Smooth muscle cell (in vitro differentiated cells): Measurements from ENCODE around the gene TOR2A. TPM values are rescaled to one million over a fixed set of nuclear protein-coding genes. Genes with fewer than 3 reads are reported as not detected.

Source experiments
- DNase-seq: peaks from one replicate; lab custom pipeline; 2025; ENCODE audit not compliant: unreplicated experiment; lab: John Stamatoyannopoulos, UW
- H2AFZ ChIP-seq: fragments of 200-600 bp; sonication (generic); 2 replicates; pipeline ENCODE4 v1.6.0; 2016; ENCODE audit warnings: antibody characterized with exemption, low read depth, mild to moderate bottlenecking
- H3F3A ChIP-seq: fragments of 200-600 bp; sonication (generic); 2 replicates; pipeline ENCODE4 v1.6.0; 2017; ENCODE audit warnings: antibody characterized with exemption, low read depth
- H3K27ac ChIP-seq: fragments of 200-600 bp; sonication (generic); 2 replicates; pipeline ENCODE4 v1.5.1; 2016; ENCODE audit warnings: low read depth, mild to moderate bottlenecking
- H3K27me3 ChIP-seq: fragments of 200-600 bp; sonication (generic); 2 replicates; pipeline ENCODE4 v1.6.1; 2016; ENCODE audit warnings: low read depth, mild to moderate bottlenecking
- H3K36me3 ChIP-seq: fragments of 200-600 bp; sonication (generic); 2 replicates; pipeline ENCODE4 v1.5.1; 2016; ENCODE audit warnings: low read depth
- H3K4me1 ChIP-seq: fragments of 200-600 bp; sonication (generic); 2 replicates; pipeline ENCODE4 v1.5.1; 2016; ENCODE audit warnings: low read depth
- H3K4me2 ChIP-seq: fragments of 200-600 bp; sonication (generic); 2 replicates; pipeline ENCODE4 v1.6.0; 2016; ENCODE audit warnings: mild to moderate bottlenecking
- H3K4me3 ChIP-seq: fragments of 200-600 bp; sonication (generic); 2 replicates; pipeline ENCODE4 v1.5.1; 2016; ENCODE audit warnings: mild to moderate bottlenecking
- H3K79me2 ChIP-seq: fragments of 200-600 bp; sonication (generic); 2 replicates; pipeline ENCODE4 v1.6.0; 2016; ENCODE audit warnings: low read depth, mild to moderate bottlenecking
- H3K9ac ChIP-seq: fragments of 200-600 bp; sonication (generic); 2 replicates; pipeline ENCODE4 v1.6.0; 2016; ENCODE audit warnings: low read depth
- H3K9me3 ChIP-seq: fragments of 200-600 bp; sonication (generic); replicated peaks from 2 replicates; pipeline ENCODE4 v1.5.1; 2016; ENCODE audit warnings: low read depth
- H4K20me1 ChIP-seq: fragments of 200-600 bp; sonication (generic); 2 replicates; pipeline ENCODE4 v1.6.0; 2016; ENCODE audit warnings: low read depth
- CTCF ChIP-seq: fragments of 200-600 bp; sonication (generic); IDR thresholded peaks from 2 replicates; pipeline ENCODE4 v1.5.1; 2017; ENCODE audit warnings: borderline replicate concordance, mild to moderate bottlenecking, antibody characterized with exemption; ENCODE audit not compliant: insufficient read depth, poor library complexity, severe bottlenecking
- WGBS: methylation state at CpG from one replicate; pipeline ENCODE4 v1.1.7; 2016; ENCODE audit warnings: low lambda C conversion rate; 5-methylcytosine and 5-hydroxymethylcytosine counted together
- polyA plus RNA-seq: library from polyadenylated mRNA; unstranded; fragments of >200 nt; fragmentation: Nextera tagmentation; extraction: Ambion mirVana; gene quantifications from 2 replicates; pipeline ENCODE4 v1.2.1, GENCODE V29; 2016
- total RNA-seq: library from RNA; depleted of rRNA; stranded (reverse); fragments of >200 nt; gene quantifications from 2 replicates; pipeline ENCODE4 v1.2.3, GENCODE V29; 2014

The TOR2A gene
- total and polyA plus RNA-seq, 2 experiments from 2014 or later = 7.3 to 12.3 TPM

- no peak for TF ChIP-seq CTCF
- Histone ChIP-seq H3K27ac (no peak overlapping the region), H3K4me3 (no peak overlapping the region), H3K9ac (no peak overlapping the region), H3K36me3 (no peaks in the 10 kb centered on the region), H3K4me1 (peaks cover 5% of the 10 kb centered on the region), H3K27me3 (peaks cover 47% of the 10 kb centered on the region), H3K4me2 (no peak overlapping the region), H3F3A (no peaks in the 10 kb centered on the region), H3K79me2 (no peaks in the 10 kb centered on the region), H3K9me3 (no peaks in the 10 kb centered on the region), H2AFZ (no peak overlapping the region), H4K20me1 (no peaks in the 10 kb centered on the region)
- no peak for DNase-seq
- 94% methylated on average over 7 of the region's 8 CpGs for WGBS
These were observed 18.1 kb upstream of the TOR2A start for GRCh38 chr9:127753148-127753547.

- H2AFZ ChIP-seq = no peak overlapping the region
- TF ChIP-seq CTCF = no peak
- no peaks in the 10 kb centered on the region for H4K20me1 ChIP-seq
- no peaks in the 10 kb centered on the region for H3K9me3 ChIP-seq
- no peaks in the 10 kb centered on the region for H3K36me3 ChIP-seq
- no peak overlapping the region for H3K27ac ChIP-seq
- WGBS = 30% methylated on average over 10 of the region's 10 CpGs
- no peaks in the 10 kb centered on the region for H3K79me2 ChIP-seq
- H3K4me3 ChIP-seq = no peak overlapping the region
- H3K4me1 ChIP-seq = peaks cover 5% of the 10 kb centered on the region
- H3K27me3 ChIP-seq = peaks cover 43% of the 10 kb centered on the region
- no peak overlapping the region for H3K9ac ChIP-seq
- no peaks in the 10 kb centered on the region for H3F3A ChIP-seq
- no peak for DNase-seq
- H3K4me2 ChIP-seq = no peak overlapping the region
These were observed 16.4 kb upstream of the TOR2A start for GRCh38 chr9:127751269-127752054.

GRCh38 chr9:127749090-127749787, 14.1 kb upstream of the TOR2A start:
- Histone ChIP-seq H3K27me3 (peaks cover 20% of the 10 kb centered on the region), H4K20me1 (no peaks in the 10 kb centered on the region), H3K36me3 (no peaks in the 10 kb centered on the region), H2AFZ (no peak overlapping the region), H3K79me2 (no peaks in the 10 kb centered on the region), H3K4me2 (no peak overlapping the region), H3K4me3 (no peak overlapping the region), H3F3A (no peaks in the 10 kb centered on the region), H3K27ac (no peak overlapping the region), H3K9ac (no peak overlapping the region), H3K9me3 (no peaks in the 10 kb centered on the region), H3K4me1 (no peaks in the 10 kb centered on the region)
- no peak for TF ChIP-seq CTCF
- WGBS = 95% methylated on average over 26 of the region's 26 CpGs
- DNase-seq = no peak
